DOHH2 (cell line): ENCODE results near the gene TMEM132E.

Experiments used
- H3F3A ChIP-seq: fragments of 200-600 bp; sonication (generic), shearing (Covaris generic); 2 replicates; pipeline ENCODE4 v1.6.0; 2016; ENCODE audit warnings: antibody characterized with exemption, mild to moderate bottlenecking; ENCODE audit not compliant: control insufficient read depth, insufficient read depth
- H3K27ac ChIP-seq: fragments of 200-600 bp; sonication (generic); 2 replicates; pipeline ENCODE4 v1.5.1; 2014; ENCODE audit warnings: low read depth, mild to moderate bottlenecking, low read length, moderate library complexity
- H3K27me3 ChIP-seq: fragments of 200-600 bp; sonication (generic); 2 replicates; pipeline ENCODE4 v1.6.1; 2014; ENCODE audit warnings: mild to moderate bottlenecking, low read length, mixed read lengths; ENCODE audit not compliant: control insufficient read depth
- H3K36me3 ChIP-seq: fragments of 200-600 bp; sonication (generic); 2 replicates; pipeline ENCODE4 v1.6.1; 2014; ENCODE audit warnings: mild to moderate bottlenecking, low read length, moderate library complexity, mixed read lengths; ENCODE audit not compliant: control insufficient read depth
- H3K4me1 ChIP-seq: fragments of 200-600 bp; sonication (generic); 2 replicates; pipeline ENCODE4 v1.6.1; 2014; ENCODE audit warnings: mild to moderate bottlenecking, low read length, mixed read lengths; ENCODE audit not compliant: control insufficient read depth
- H3K4me2 ChIP-seq: fragments of 200-600 bp; sonication (generic); 2 replicates; pipeline ENCODE4 v1.6.0; 2014; ENCODE audit warnings: mild to moderate bottlenecking, low read length, moderate library complexity
- H3K4me3 ChIP-seq: fragments of 200-600 bp; sonication (generic); 2 replicates; pipeline ENCODE4 v1.5.1; 2014; ENCODE audit warnings: mild to moderate bottlenecking, low read length, mixed read lengths
- H3K79me2 ChIP-seq: fragments of 200-600 bp; sonication (generic); 2 replicates; pipeline ENCODE4 v1.6.1; 2014; ENCODE audit warnings: mild to moderate bottlenecking, low read length, mixed read lengths; ENCODE audit not compliant: control insufficient read depth
- H3K9me2 ChIP-seq: fragments of 200-600 bp; sonication (generic); replicated peaks from 2 replicates; pipeline ENCODE4 v1.6.1; 2014; ENCODE audit warnings: mild to moderate bottlenecking, low read length, mixed read lengths; ENCODE audit not compliant: control insufficient read depth
- H3K9me3 ChIP-seq: fragments of 200-600 bp; sonication (generic); 2 replicates; pipeline ENCODE4 v1.6.1; 2014; ENCODE audit warnings: antibody characterized with exemption, low read length, mixed read lengths; ENCODE audit not compliant: control insufficient read depth, insufficient read depth
- H4K20me1 ChIP-seq: fragments of 200-600 bp; sonication (generic); 2 replicates; pipeline ENCODE4 v1.6.0; 2014; ENCODE audit warnings: low read depth, mild to moderate bottlenecking, antibody characterized with exemption, low read length, moderate library complexity; ENCODE audit not compliant: control insufficient read depth, insufficient read depth
- EZH2phosphoT487 ChIP-seq: fragments of 200-600 bp; sonication (generic); IDR thresholded peaks from 2 replicates; pipeline ENCODE4 v1.6.1; 2017; ENCODE audit warnings: borderline replicate concordance, mild to moderate bottlenecking, antibody characterized with exemption, low read length, moderate library complexity, mixed read lengths
- TF ChIP-seq, protein P1 (sequence below): fragments of 200-600 bp; sonication (generic); IDR thresholded peaks from one replicate; pipeline ENCODE4 v1.5.1; 2014; ENCODE audit warnings: antibody characterized with exemption, mild to moderate bottlenecking, low read depth, low read length; ENCODE audit not compliant: poor library complexity, severe bottlenecking

TMEM132E gene

DNA sequence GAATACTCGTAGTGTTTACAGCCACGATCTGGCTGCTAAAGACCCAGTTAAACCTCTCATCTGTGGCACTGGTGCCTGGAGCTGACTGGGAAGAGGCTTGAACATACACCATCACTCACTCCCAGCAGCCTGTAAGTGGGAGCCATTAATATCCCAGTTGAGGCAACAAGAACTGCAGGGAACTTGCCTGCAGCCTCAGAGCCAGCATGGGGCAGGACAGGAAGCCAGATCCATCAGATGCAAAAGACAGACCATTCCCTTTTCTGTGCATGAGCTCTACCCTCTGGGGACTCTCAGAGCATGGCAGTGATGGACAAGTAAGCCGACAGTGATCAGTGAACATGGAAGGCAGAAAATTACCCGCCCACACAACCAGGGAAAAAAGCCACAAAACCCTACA is 91.8 kb downstream of the TMEM132E start:
- no peak overlapping the region for H3K4me2 ChIP-seq
- H3K9me2 ChIP-seq, result no peaks in the 10 kb centered on the region
- no peaks in the 10 kb centered on the region for H3K36me3 ChIP-seq
- no peaks in the 10 kb centered on the region for H3F3A ChIP-seq
- H3K4me1 ChIP-seq, result no peaks in the 10 kb centered on the region
- no peaks in the 10 kb centered on the region for H3K9me3 ChIP-seq
- 0 out of 2 replicates have a peak, but pooled peaks cover 5% of the 10 kb centered on the region for H3K27me3 ChIP-seq
- no peak overlapping the region for H3K27ac ChIP-seq
- H3K4me3 ChIP-seq, result no peak overlapping the region
- no peak for TF ChIP-seq EZH2phosphoT487
- TF ChIP-seq, protein P1, sequence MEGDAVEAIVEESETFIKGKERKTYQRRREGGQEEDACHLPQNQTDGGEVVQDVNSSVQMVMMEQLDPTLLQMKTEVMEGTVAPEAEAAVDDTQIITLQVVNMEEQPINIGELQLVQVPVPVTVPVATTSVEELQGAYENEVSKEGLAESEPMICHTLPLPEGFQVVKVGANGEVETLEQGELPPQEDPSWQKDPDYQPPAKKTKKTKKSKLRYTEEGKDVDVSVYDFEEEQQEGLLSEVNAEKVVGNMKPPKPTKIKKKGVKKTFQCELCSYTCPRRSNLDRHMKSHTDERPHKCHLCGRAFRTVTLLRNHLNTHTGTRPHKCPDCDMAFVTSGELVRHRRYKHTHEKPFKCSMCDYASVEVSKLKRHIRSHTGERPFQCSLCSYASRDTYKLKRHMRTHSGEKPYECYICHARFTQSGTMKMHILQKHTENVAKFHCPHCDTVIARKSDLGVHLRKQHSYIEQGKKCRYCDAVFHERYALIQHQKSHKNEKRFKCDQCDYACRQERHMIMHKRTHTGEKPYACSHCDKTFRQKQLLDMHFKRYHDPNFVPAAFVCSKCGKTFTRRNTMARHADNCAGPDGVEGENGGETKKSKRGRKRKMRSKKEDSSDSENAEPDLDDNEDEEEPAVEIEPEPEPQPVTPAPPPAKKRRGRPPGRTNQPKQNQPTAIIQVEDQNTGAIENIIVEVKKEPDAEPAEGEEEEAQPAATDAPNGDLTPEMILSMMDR, result no peak
- H3K79me2 ChIP-seq, result no peaks in the 10 kb centered on the region
- no peaks in the 10 kb centered on the region for H4K20me1 ChIP-seq

DNA sequence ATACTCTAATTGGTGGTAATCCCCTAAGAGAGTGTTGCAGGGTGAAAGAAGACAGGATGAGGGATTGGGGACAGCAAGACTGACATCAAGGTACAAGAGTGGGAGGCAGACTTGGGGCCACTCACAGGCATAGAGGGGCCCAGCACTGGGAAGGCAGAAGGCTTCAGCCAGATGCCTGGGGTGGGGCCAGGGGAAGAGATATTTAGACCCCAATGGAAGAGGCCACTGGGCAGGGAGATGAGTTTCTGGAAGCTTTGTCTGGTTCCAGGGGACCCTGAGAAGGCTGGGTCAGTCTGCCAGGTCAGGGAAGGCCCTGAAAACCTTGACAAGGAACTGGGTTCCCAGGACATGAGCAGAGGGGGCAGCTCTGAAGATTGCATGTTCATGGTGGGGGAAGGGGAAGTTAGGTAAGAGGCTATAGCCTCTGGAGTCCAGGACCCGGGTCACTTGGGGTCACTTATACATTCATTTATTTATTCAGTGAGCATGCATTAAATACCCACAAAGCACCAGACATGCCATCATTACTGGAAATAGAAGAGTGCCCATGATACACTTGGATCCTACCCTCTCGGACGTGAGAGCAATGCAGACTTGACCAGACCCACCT is 92.9 kb downstream of the TMEM132E start:
- Histone ChIP-seq H4K20me1 (no peaks in the 10 kb centered on the region), H3K9me3 (no peaks in the 10 kb centered on the region), H3K4me1 (no peaks in the 10 kb centered on the region), H3K4me2 (no peak overlapping the region), H3K4me3 (no peak overlapping the region), H3K36me3 (no peaks in the 10 kb centered on the region), H3F3A (no peaks in the 10 kb centered on the region), H3K27ac (no peak overlapping the region), H3K27me3 (0 out of 2 replicates have a peak, but pooled peaks cover 5% of the 10 kb centered on the region), H3K79me2 (no peaks in the 10 kb centered on the region), H3K9me2 (no peaks in the 10 kb centered on the region)
- no peak for TF ChIP-seq EZH2phosphoT487
- TF ChIP-seq, protein P1, result no peak

DNA sequence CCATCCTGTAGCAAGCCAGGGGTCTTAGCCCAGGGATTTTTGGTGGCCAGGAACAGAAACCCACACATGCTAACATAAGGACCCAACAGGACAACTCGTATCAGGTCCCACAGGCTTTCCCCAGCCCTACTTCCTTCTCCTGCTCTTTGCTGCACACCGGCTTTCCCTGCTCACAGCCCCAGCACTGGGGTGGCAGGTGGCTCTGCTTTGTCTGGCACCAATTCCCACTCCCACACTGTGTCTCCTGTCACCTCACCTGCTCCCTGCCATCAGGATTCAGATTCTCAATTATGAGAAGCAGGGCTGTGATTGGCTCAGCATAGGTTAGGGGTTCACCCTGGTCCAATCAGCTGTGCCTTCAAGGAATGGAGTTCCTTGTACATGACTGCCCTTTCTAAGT is 94.1 kb downstream of the TMEM132E start:
- no peaks in the 10 kb centered on the region for H3K4me1 ChIP-seq
- H3K27ac ChIP-seq, result no peak overlapping the region
- H3K36me3 ChIP-seq, result no peaks in the 10 kb centered on the region
- no peaks in the 10 kb centered on the region for H3K79me2 ChIP-seq
- no peaks in the 10 kb centered on the region for H3K9me3 ChIP-seq
- H3K4me3 ChIP-seq, result no peak overlapping the region
- H3K4me2 ChIP-seq, result no peak overlapping the region
- H3K27me3 ChIP-seq, result 0 out of 2 replicates have a peak, but pooled peaks cover 5% of the 10 kb centered on the region
- no peaks in the 10 kb centered on the region for H3F3A ChIP-seq
- no peaks in the 10 kb centered on the region for H4K20me1 ChIP-seq
- no peak for TF ChIP-seq EZH2phosphoT487
- TF ChIP-seq, protein P1, result no peak
- H3K9me2 ChIP-seq, result no peaks in the 10 kb centered on the region
